SJCRH30 (cell line): Measurements from ENCODE around the gene MTCH2. TPM values are rescaled to one million over a fixed set of nuclear protein-coding genes. Genes with fewer than 3 reads are reported as not detected.

Source experiments
- DNase-seq, 2 experiments: peaks; one replicate each; pipeline ENCODE4 v3.0.0-alpha.2; 2015 to 2020
- H3K27ac ChIP-seq: fragments of 250-450 bp; sonication (Bioruptor Pico); 2 replicates; pipeline ENCODE4 v1.5.1; 2020; ENCODE audit warnings: mild to moderate bottlenecking, moderate library complexity
- H3K27me3 ChIP-seq: fragments of 250-450 bp; sonication (Bioruptor Pico); 2 replicates; pipeline ENCODE4 v1.5.1; 2020; ENCODE audit warnings: mild to moderate bottlenecking, moderate library complexity
- H3K36me3 ChIP-seq: fragments of 250-450 bp; sonication (Bioruptor Pico); 2 replicates; pipeline ENCODE4 v1.5.1; 2020; ENCODE audit warnings: mild to moderate bottlenecking, moderate library complexity
- H3K4me1 ChIP-seq: fragments of 250-450 bp; sonication (Bioruptor Pico); 2 replicates; pipeline ENCODE4 v1.5.1; 2020; ENCODE audit warnings: mild to moderate bottlenecking, moderate library complexity
- H3K4me3 ChIP-seq: fragments of 250-450 bp; sonication (Bioruptor Pico); 2 replicates; pipeline ENCODE4 v1.5.1; 2020; ENCODE audit warnings: mild to moderate bottlenecking, moderate library complexity
- H3K9me3 ChIP-seq: fragments of 250-450 bp; sonication (Bioruptor Pico); replicated peaks from 2 replicates; pipeline ENCODE4 v1.5.1; 2020; ENCODE audit warnings: mild to moderate bottlenecking, moderate library complexity
- total RNA-seq: library from RNA; depleted of rRNA; stranded (reverse); fragments of >200 nt; shearing (Covaris generic); gene quantifications from 2 replicates; pipeline ENCODE4 v1.2.3, GENCODE V29; 2014; rRNA removed

Gene MTCH2
- total RNA-seq, 1 experiment from 2014 or later = 119 TPM

GRCh38 chr11:47571357-47571729 lies 71.0 kb downstream of the MTCH2 start:
- Histone ChIP-seq H3K27me3 (no peaks in the 10 kb centered on the region), H3K27ac (no peak overlapping the region), H3K9me3 (no peaks in the 10 kb centered on the region), H3K4me1 (0 out of 2 replicates have a peak, but pooled peaks cover 5% of the 10 kb centered on the region), H3K4me3 (no peak overlapping the region), H3K36me3 (peaks cover 44% of the 10 kb centered on the region)
- no peak for DNase-seq

GRCh38 chr11:47570651-47571356 lies 71.6 kb downstream of the MTCH2 start:
- H3K36me3 ChIP-seq = peaks cover 44% of the 10 kb centered on the region
- 0 out of 2 replicates have a peak, but pooled peaks cover 5% of the 10 kb centered on the region for H3K4me1 ChIP-seq
- H3K27ac ChIP-seq = no peak overlapping the region
- H3K9me3 ChIP-seq = no peaks in the 10 kb centered on the region
- no peaks in the 10 kb centered on the region for H3K27me3 ChIP-seq
- no peak overlapping the region for H3K4me3 ChIP-seq
- no peak for DNase-seq

GRCh38 chr11:47569646-47570045 lies 72.7 kb downstream of the MTCH2 start:
- no peak overlapping the region for H3K27ac ChIP-seq
- H3K4me1 ChIP-seq = peaks cover 5% of the 10 kb centered on the region; the same call in 1 of the 2 replicates
- H3K36me3 ChIP-seq = peaks cover 38% of the 10 kb centered on the region
- no peak for DNase-seq
- no peaks in the 10 kb centered on the region for H3K9me3 ChIP-seq
- H3K4me3 ChIP-seq = no peak overlapping the region
- no peaks in the 10 kb centered on the region for H3K27me3 ChIP-seq

Other genes with a start within 250 kb of the MTCH2 start
- 17.3 and 24.4 TPM in 2 replicates for gene SLC39A13, start 234.0 kb downstream of the MTCH2 start, total RNA-seq
- gene PSMC3, start 216.1 kb downstream of the MTCH2 start, total RNA-seq = 236 and 258 TPM in 2 replicates
- gene RAPSN, start 193.4 kb downstream of the MTCH2 start, total RNA-seq = 91.3 and 93.5 TPM in 2 replicates
- 107 and 108 TPM in 2 replicates for gene CELF1, start 89.4 kb downstream of the MTCH2 start, total RNA-seq
- 47.9 and 53.3 TPM in 2 replicates for gene PTPMT1, start 77.0 kb downstream of the MTCH2 start, total RNA-seq
- 19.3 and 22.1 TPM in 2 replicates for gene KBTBD4, start 63.6 kb downstream of the MTCH2 start, total RNA-seq
- 118 and 135 TPM in 2 replicates for gene NDUFS3, start 63.5 kb downstream of the MTCH2 start, total RNA-seq
- 0.16 and 0.43 TPM in 2 replicates for gene FAM180B, start 55.9 kb downstream of the MTCH2 start, total RNA-seq
- not detected in 2 replicates for gene C1QTNF4, start 48.1 kb downstream of the MTCH2 start, total RNA-seq
- gene AGBL2, start 72.8 kb upstream of the MTCH2 start, total RNA-seq = 0.04 and 0.41 TPM in 2 replicates
- gene FNBP4, start 124.8 kb upstream of the MTCH2 start, total RNA-seq = 72.0 and 90.0 TPM in 2 replicates
- 65.4 and 74.1 TPM in 2 replicates for gene NUP160, start 205.8 kb upstream of the MTCH2 start, total RNA-seq